Measurements from ENCODE around the gene PDLIM5.
"Not testable (repeated sequence)": the region's sequence is repeated elsewhere in the genome, so short reads cannot be mapped to it uniquely, and the experiment has no call there.

PDLIM5 gene

DNA sequence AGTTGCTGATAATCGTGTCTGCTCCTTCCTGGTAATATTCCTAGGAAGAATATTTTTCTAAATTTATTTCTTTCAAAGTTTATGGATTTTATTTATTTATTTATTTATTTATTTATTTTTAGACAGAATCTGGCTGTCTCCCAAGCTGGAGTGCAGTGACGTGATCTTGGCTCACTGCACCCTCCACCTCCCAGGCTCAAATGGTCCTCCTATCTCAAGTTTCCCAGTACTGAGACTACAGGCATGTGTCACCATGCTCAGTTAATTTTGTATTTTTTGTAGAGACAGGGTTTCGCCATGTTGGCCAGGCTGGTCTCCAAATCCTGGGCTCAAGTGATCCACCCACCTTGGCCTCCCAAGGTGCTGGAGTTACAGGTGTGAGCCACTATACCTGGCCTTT lies 48.9 kb downstream of the PDLIM5 start:
- DNase-seq, result no peak

DNA sequence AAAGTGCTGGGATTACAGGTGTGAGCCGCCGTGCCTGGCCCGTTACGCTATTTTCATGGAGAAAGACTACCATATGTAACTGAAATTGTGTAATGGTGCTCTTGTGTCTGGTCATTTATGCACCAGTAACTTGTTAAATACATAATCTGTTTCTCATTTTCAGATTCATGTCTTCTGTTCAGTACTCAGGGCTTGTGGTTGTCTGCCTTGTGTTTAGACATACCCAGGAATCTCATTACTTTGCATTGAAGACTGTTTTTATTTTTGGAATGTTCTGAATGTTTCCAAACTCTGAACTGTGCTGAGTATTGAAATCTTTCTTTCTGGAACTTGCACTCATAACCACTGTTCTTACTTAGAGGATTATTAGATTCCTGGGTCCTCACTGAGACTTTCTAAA lies 52.8 kb downstream of the PDLIM5 start:
- no peak for DNase-seq

DNA sequence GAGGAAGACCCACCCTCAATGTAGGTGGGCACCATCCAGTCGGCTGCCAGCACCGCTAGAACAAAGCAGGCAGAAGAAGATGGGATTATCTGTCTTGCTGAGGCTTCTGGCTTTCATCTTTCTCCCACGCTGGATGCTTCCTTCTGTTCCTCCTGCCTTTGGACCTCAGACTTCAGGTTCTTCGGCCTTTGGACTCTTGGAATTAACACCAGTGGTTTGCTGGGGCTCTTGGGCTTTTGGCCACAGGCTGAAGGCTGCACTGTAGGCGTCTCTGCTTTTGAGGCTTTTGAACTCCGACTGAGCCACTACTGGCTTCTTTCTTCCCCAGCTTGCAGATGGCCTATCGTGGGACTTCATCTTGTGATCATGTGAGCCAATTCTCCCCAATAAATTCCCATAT lies 55.1 kb downstream of the PDLIM5 start:
- DNase-seq, result no peak

DNA sequence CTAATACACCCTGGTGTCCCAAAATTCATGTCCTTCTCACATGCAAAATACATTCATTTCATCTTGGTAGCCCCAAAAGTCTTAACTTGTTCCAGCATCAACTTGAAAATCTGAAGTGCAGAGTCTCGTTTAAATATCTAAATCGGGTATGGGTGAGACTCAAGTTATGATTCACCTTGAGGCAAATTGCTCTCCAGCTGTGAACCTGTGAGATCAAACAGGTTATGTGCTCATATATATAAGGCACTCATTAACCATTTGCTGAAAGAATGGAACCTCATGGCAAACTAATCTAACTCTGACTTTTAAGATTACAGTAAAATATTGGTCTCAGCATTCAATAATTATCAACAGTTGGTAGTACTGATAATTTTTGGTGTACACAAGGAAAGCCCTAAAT lies 55.5 kb downstream of the PDLIM5 start:
- DNase-seq, result no peak

DNA sequence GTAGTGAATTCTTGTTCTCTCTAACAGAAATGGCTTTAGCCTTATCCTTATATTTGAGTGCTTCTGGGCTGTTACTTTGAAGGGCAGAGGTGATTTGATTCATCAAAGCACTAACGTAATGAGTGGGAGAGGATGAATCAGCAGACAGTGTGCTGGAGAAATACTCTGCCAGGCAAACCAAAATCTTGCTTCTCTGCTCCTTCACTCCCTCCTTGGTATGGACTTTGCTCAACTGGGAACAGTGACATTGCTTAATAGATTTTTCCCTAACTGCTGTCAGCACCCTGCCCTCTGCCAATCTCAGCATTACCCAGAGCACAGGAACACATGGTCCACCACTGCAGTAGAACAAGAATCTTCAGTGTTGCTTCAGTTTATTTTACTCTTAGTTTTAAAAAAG lies 56.0 kb downstream of the PDLIM5 start:
- DNase-seq, result no peak

DNA sequence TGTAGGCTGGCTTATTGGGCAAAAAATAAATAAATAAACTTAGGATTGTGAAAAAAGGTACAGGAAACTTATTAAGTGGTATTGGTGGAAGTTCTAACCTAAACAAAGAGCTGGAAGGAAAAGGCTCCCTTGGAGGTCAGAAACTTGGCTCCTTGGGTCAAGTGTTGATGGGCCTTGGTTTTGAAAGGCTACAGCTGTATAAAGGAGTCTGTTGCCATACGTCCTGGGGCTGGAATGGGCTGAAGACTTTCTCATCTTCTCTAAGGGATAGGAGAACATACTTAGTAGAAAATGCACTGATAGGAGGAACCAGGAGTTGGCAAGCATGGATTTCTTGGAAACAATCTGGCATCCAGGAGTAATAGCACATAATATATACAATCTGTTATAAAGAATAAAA lies 56.6 kb downstream of the PDLIM5 start:
- DNase-seq, result no peak

DNA sequence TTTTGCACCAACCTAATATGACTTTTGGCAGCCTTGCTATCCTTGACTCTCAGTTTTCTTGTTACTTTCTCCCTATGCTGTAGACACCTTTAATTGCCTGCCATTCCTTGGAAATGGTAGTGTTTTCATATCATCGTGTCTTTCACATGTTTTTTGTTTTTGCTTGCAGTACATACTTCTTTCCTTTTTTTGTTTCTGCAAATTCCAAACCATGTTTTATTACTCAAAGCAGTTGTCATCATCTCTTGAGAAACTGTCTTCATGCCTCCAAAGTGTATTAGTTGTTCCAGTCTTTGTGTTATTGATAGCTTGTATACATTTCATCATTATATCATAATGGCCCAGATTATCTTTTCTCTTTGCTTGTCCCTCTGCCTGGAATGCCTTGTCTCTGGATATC lies 57.1 kb downstream of the PDLIM5 start:
- DNase-seq, result no peak

DNA sequence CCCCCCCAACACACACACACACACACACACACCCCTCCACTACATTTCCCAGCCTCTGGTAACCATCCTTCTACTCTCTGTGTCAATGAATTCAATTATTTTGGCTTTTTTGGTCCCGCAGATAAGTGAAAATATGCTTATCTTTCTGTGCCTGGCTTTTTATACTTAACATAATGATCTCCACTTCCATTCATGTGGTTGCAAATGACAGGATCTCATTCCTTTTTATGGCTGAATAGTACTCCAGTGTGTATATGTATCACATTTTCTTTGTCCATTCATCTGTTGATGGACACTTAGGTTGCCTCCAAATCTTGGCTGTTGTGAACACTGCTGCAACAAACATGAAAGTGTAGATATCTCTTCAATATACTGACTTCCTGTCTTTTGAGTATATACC lies 59.8 kb downstream of the PDLIM5 start:
- DNase-seq, result no peak

DNA sequence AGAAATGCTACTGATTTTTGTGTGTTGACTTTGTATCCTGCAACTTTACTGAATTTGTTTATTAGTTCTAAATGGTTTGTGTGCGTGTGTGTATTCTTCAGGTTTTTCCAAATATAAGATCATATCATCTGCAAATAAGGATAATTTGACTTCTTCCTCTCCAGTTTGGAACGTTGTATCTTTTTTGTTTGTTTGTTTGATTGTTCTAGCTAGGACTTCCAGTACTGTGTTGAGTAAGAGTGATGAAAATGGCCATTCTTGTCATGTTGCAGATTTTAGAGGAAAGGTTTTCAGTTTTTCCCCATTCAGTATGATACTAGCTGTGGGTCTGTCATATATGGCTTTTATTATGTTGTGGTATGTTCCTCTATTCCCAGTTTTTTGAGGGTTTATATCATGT lies 61.8 kb downstream of the PDLIM5 start:
- DNase-seq, result not testable (repeated sequence)

DNA sequence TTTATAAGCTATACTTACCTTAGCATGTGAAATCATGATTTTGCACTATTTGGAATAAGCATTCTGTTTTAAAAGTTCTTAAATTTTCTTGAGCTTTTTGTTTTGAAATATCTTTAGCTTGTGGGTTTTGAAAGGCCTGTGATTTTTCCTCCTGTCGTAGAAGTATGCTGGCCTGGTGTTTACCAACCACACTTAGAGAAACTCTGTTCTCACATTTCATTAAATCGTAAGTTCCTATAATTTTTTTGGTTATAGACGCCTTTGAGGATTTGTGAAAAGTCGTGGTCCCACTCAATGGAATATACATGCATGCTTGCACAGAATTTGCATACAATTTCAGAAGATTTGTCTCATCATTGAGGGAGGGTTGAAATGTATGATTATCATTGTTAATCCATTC lies 63.6 kb downstream of the PDLIM5 start:
- DNase-seq, result no peak

DNA sequence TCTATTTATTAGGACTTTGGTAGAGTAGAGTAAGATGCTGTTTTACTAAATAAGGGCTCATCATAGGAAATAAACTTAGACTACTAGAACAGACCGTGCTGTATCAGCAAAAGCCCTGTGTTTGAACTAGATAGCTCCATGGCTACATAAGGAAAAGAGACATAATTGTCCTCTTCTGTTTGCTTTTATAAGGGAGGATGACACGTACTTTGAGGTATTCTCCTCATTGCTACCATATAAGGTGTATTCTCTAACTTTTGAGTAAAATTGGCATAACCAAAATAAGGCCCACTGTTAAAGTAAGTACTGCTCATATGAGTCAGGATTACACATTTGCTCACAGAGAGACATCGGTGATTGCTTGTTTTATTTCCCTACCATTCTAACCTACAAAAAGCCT lies 64.3 kb downstream of the PDLIM5 start:
- no peak for DNase-seq

DNA sequence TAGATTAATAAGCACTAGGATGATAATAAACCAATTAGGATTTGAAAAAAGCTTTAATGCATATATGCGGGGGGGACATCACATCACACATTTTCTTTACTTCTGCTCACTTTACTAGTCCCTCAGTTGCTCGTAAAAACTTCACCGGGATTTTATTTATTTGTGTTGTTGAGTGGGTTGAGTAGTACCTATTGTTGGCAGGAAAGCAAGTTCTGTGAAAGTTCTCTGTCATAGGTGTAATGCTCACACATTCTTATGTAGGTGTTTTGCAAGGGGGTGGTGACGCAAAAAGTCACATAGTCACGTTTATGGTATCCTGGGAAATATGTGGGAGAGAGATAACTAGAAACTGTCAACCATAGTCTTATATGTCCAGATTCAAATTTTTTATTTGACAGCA lies 65.3 kb downstream of the PDLIM5 start:
- no peak for DNase-seq

DNA sequence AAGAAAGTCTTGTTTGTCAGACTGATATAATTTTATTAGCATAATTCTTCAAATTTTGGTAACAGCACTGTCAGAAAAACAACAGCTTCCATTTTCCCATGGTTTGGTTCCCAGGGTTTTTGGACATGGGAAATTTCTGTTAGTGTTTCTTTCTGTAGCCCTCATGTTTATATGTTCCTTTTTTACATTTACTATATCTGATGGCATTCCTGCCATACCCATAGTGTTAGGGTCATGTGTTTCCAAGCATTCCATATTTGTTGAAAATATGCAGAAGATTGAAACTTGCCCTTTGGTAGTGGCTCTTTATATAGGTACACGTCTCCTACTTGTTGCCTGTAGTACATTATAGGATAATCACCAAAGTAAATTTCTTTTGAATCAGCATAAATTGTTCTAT lies 65.8 kb downstream of the PDLIM5 start:
- no peak for DNase-seq

DNA sequence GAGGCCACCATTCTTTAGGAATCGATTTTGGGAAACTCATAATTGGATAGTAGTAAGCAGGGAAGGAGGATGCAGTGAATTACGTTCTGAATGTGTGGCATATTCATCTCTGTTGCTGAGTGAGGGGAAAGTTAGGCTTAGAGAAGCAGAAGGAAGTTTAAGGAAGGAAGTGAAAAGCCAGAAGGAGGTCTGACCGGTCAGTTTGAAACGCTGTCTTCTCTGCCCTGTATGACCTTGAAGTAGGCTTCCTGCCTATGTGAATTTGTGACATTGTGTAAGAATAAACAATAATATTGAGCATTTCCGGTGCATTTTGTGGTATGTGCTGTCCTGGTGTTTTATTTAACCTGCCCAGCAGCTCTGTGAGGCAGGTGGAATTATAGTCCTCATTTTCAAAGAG lies 67.3 kb downstream of the PDLIM5 start:
- no peak for DNase-seq

DNA sequence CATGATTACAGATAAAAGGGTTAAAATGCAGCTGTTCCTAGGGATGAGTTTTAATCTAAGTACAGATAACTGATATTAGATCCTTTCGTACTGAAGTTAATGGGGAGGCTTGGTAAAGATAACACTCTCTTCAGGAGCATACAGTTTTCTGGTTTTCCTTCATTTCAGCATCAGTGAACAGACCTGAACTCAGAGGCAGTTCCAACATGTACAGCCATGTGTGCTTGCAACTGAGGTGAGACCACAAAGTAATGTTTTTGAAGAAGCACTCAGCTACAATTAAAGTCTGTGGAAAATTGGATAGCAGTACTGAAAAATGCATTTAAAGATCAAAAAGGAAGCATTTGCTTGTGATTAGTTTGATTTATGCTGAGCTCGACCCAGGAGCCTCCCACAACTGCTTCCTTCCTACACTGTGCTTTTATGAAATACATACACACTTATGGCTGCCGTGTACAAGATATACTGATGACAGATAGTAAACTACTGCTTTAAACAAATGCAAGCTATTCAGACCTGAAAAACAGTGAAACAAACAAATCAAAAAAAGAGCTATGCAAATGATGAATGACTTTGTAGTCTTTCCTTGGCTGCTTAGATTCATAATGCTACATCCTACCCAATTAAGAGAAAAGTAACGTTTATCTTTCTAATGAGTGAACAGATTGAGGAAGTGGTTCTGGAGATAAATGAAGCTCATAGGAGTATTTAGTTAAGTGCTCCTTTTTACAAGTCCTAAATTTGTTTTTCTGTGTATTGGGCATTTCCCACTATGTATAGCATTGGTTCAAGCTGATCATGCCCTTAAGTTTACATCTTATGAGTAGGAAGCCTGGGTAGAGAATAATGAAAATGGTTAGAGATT lies 68.4 kb downstream of the PDLIM5 start:
- no peak for DNase-seq

DNA sequence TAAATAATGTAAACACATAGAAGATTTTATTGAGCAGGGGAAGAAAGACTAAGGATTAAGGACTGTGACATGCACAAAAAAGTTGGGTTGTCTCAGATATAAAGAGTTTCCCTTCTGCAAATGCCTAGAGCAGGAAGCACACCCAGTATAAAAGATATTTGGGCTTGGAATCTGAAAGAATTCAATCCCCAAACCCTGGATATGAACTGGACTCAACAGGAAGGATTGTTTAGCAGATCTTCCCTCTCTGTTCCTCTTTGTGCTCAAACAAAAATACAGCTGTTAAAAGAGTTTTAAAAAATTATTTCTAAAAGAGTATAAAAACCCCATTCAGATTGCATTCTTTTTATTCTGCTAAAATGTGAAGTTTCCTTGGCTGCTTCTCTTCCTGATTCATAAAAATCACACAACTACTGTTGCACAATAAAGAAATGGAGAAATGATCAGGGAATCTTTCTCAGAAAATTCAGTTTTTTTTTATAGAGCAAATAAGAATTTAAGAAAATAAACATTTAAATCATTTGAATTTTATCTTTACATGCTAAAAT lies 71.4 kb downstream of the PDLIM5 start:
- no peak for DNase-seq

DNA sequence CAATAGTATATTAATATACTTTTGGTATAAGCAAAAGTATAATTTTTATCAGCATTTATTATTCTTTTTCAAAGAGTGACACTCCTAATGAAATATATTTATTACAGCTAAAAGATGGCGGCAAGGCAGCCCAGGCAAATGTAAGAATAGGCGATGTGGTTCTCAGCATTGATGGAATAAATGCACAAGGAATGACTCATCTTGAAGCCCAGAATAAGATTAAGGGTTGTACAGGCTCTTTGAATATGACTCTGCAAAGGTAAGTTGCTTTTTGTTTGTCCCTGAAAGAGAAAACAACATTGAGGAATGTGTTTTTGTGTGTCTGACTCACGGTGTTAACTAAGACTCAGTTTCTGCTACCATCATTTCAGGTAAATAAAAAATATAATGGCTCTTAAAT lies 71.9 kb downstream of the PDLIM5 start:
- DNase-seq, result no peak

DNA sequence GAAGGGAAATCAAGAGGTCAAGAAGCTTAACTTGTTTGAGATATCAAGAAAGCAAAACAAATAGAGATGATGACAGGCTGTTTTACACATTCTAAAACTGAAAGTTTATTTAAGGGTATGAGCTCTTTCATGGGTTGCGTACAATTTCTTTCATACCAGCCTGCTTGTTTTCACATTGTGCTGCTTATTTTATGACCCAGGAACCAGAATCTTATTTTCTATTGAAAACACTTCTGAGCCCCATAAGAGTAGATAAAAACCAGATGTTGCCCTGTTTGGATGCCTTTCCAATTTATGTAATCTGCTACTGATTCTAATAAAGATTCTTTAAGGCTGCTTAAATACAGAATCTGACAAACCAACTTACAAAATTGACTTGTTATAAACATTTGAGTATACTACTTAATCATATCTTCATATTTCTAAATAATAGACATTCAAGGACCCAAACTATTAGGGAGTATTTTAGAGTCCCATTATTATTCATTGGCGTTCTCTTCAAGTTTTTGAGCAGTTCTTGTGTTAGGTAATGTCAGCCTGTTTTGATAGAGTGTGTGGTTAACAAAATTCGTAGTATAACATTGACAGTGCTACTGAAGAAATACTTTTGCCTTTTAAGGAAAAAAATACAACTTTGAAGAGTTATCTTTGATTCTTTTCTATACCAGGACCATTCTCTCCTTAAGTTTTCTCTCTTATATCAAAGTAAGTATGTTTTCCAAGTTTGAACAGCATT lies 74.4 kb downstream of the PDLIM5 start:
- no peak for DNase-seq

DNA sequence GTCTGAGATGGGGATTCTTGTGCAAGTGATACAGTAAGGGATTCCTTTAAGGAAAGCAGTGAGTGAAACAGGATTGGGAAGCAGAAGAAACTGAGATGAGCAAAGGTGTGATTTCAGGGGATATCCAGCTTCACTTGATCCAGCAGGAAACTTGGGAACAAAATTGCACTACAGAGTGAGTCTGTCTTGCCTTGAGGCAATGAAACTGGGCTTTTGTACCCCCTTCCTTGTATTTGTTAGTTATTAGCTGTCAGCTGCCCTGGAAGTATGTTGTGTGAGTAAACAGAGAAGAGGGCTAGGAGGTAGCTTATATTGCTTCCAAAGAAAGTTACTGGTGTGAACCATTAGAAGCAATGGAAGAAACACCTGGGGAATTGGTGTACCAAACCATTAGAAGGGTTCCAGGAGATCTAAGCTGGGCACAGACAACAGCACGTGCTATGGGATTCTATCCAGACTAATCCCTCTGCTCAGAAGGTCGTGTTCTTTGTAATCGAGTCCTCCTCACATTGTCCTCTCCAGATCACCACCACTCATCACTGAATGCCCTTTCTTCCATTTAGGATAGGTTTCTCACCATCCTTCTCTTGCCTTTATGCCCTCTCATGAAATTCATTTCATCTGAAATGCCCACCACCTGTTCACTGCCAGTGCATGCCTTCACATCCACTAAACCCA lies 76.0 kb downstream of the PDLIM5 start:
- DNase-seq, result no peak

DNA sequence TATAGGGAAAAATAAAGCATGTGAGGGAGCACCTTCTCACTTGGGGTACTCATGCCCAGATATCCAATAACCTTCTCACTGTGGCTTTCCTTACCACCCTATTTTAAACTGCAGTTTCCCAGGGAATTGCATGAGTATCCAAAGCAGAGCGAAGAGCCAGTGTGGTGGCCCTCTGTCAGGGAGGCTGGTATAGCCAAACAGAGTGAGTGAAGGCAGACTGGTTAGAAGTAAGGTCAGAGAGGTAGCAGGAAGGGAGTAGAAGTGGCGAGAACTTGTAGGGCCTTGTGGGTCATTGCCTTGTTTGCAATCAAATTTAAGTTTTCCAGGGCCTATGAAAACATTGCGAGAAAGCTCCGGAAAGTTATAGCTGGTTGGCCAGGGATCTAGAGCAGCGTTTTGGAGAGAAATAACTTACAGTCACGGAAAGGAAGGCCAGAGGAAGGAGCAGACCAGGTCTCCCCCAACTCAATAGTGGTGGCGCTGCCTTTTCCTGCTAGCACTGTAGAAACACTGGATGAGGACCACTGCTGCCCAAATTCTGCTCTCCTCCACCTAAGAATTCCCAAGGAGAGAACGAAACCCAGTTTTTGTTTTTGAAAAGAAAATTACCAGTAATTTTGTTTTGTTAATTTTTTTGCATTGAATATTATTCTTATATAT lies 77.2 kb downstream of the PDLIM5 start:
- no peak for DNase-seq

DNA sequence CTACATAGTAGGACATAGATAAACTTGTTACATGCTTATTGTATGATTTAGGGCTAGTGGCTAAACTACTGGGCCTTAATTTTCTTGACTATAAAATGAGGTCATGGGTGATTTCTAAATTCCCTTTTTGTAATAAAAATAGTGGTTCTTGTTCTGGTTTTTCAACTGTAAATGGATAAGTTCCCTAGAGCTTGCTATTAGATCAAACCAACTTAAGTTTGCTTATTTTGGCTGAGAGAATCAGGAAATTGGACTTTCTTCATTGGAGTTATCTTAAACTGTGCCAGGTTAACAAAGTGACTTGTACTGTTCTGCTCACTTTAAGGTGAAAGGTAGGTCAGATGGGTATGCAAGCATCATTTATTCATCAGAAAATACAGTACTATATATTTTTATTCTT lies 78.3 kb downstream of the PDLIM5 start:
- no peak for DNase-seq

DNA sequence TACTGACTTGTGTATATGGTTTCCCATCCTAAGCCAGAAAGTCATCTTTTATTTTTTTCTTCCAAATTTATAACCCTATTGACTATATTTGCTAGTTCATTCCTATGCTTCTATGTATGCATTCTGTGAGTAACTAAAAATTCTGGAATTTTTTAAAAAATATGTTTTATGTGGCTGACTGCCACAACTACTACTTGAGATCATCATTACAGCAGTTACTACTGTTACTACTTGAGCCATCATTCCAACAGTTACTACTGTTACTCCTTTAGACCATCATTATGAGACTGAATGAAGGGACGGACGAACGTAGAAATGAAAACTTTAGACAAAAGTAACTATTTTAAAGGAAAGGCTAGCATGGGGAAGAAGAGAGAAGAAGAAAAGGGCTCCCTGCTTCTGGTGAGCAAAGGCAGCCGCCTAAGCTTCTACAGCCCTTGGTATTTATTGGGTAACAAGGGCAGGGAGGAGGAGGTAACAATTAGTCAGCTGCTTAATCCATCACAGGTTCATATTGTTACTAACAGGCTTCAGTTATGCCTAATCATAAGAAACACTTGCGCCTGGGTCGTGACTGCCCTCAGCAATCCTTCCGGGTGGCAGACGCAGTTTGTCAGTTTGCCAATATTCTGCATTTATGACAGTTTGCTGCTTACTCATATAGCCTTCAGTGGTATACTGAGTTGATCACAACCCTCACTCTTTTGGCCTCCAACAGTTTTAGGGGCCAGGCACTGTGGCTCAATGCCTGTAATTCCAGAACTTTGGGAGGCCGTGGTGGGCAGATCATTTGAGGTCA lies 80.4 kb downstream of the PDLIM5 start:
- DNase-seq, result no peak

Measured in activated CD4-positive, alpha-beta T cell treated with anti-CD3 and anti-CD28 coated beads, Interleukin-2, amount 50 U/mL, for 1 hour (primary cell).